ENCODE data around the gene CDCA7L.

CDCA7L gene

DNA sequence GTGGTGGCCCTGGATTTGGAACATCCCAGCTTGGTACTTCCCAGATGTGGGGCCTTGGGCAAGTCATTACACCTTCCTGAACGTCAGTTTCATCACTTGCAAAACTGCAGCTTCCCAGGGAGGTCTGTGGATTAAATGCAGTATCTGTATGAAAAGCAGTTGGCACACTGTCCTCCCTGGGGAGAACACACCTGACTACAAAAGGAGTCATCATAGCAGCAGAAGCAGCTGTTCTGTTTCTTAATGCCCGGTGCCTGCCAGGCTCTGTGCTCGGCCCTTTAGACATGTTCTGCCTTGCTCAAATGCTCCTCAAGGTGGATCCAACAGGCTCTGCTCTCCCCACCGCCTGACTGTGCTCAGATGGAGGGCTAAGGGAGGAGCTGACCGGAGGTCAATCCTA is 31.0 kb downstream of the CDCA7L start:
- Histone ChIP-seq H3K4ac (ENCODE audit: low read depth, low read length) (no peak overlapping the region), H3K23ac (ENCODE audit: low read length) (no peak overlapping the region), H3K36me3 (ENCODE audit: control insufficient read depth, insufficient read depth, low read length) (no peaks in the 10 kb centered on the region), H3K18ac (ENCODE audit: low read length) (no peak overlapping the region), H4K8ac (ENCODE audit: low read depth, low read length) (no peak overlapping the region), H2AK5ac (ENCODE audit: low read length) (no peak overlapping the region), H3K79me2 (ENCODE audit: control insufficient read depth, insufficient read depth, low read length) (no peaks in the 10 kb centered on the region), H3K4me1 (ENCODE audit: control insufficient read depth, low read depth, low read length) (no peaks in the 10 kb centered on the region), H2BK5ac (ENCODE audit: low read length) (no peak overlapping the region), H3K4me2 (ENCODE audit: low read length) (no peak overlapping the region), H2BK120ac (ENCODE audit: low read depth, low read length) (no peak overlapping the region), H2BK15ac (replicated peaks; ENCODE audit: low read depth) (no peak overlapping the region), H3K9ac (ENCODE audit: low read length) (no peak overlapping the region), H3K56ac (ENCODE audit: low read length) (no peak overlapping the region), H3K79me1 (ENCODE audit: low read length) (no peaks in the 10 kb centered on the region), H3K27me3 (ENCODE audit: insufficient read depth, low read length, poor library complexity) (no peaks in the 10 kb centered on the region), H3K27ac (ENCODE audit: low read depth, low read length) (no peak overlapping the region), H4K5ac (ENCODE audit: low read length) (no peak overlapping the region), H3K4me3 (ENCODE audit: low read length) (no peak overlapping the region)
- WGBS (ENCODE audit: extremely low coverage, insufficient coverage, low lambda C conversion rate): no CpG with 5 or more reads among the region's 5 CpGs
- DNase-seq: no peak

DNA sequence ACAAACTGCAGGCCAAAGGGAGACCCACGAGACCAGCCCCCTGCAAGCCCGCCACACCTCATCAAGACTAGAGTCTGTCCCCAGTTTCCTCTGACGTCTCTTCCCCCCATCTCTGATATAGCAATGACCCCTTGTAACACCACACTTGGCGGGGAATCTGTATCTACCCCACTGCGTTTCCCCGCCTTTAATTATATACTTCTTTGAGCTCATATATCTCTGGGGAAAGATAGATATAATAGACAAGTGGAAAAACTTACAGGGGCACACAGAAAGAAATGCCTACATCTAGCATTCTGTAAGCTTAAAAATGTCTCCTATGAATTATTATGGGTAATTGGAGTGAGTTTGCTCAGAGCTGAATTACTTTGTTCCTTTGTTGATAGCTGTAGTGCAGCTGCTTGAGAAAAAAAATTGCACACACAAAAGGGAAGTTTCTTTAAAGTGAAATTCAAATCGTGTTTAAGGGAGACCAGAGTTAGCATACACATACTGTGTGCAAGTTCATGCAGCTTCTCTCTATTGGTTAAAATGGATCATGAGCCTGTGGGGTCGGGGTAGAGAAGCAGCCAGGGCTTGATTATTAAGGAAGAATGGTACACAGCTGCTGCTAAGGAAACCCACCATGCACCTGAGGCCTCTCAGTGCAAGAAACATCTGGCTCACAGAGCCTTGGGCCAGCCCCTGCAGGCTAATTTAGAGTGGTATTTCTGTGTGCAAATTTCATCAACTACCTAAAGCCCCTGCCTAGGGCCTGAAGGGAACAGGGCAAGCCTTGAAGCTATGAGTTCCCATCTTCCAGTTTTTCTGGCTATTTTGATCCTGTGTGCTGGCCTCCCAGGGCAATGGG is 32.5 kb downstream of the CDCA7L start:
- Histone ChIP-seq H3K79me1 (ENCODE audit: low read length) (no peaks in the 10 kb centered on the region), H2BK15ac (replicated peaks; ENCODE audit: low read depth) (no peak overlapping the region), H3K9ac (ENCODE audit: low read length) (no peak overlapping the region), H3K4ac (ENCODE audit: low read depth, low read length) (no peak overlapping the region), H3K27me3 (ENCODE audit: insufficient read depth, low read length, poor library complexity) (no peaks in the 10 kb centered on the region), H4K5ac (ENCODE audit: low read length) (no peak overlapping the region), H4K8ac (ENCODE audit: low read depth, low read length) (no peak overlapping the region), H3K23ac (ENCODE audit: low read length) (no peak overlapping the region), H3K27ac (ENCODE audit: low read depth, low read length) (no peak overlapping the region), H3K4me3 (ENCODE audit: low read length) (no peak overlapping the region), H3K36me3 (ENCODE audit: control insufficient read depth, insufficient read depth, low read length) (no peaks in the 10 kb centered on the region), H2BK120ac (ENCODE audit: low read depth, low read length) (no peak overlapping the region), H3K4me1 (ENCODE audit: control insufficient read depth, low read depth, low read length) (no peaks in the 10 kb centered on the region), H3K4me2 (ENCODE audit: low read length) (no peak overlapping the region), H3K18ac (ENCODE audit: low read length) (no peak overlapping the region), H3K56ac (ENCODE audit: low read length) (no peak overlapping the region), H3K79me2 (ENCODE audit: control insufficient read depth, insufficient read depth, low read length) (no peaks in the 10 kb centered on the region), H2BK5ac (ENCODE audit: low read length) (no peak overlapping the region), H2AK5ac (ENCODE audit: low read length) (no peak overlapping the region)
- no peak for DNase-seq
- no CpG with 5 or more reads among the region's 8 CpGs for WGBS (ENCODE audit: extremely low coverage, insufficient coverage, low lambda C conversion rate)

DNA sequence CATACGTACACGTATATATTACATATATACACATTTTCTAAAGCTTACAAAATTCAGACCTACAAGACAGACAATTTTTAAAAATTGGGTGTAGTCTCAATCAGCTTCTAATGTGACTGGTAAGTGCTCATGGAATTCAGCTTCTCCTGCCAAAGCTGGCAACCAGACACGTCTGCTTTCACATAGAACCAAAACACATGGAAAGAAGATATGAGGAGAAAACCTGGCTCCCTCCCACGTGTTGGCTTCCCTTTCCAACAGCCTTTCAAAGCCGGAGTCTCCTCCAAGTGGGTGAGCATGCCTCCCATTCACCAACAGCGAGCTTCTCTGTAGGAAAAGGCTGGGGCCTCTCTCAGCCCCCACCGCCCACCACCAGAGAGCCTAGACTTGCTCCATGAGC is 33.4 kb downstream of the CDCA7L start:
- Histone ChIP-seq H3K18ac (ENCODE audit: low read length) (no peak overlapping the region), H2BK120ac (ENCODE audit: low read depth, low read length) (no peak overlapping the region), H3K4ac (ENCODE audit: low read depth, low read length) (no peak overlapping the region), H3K79me2 (ENCODE audit: control insufficient read depth, insufficient read depth, low read length) (no peaks in the 10 kb centered on the region), H4K8ac (ENCODE audit: low read depth, low read length) (no peak overlapping the region), H3K23ac (ENCODE audit: low read length) (no peak overlapping the region), H3K79me1 (ENCODE audit: low read length) (no peaks in the 10 kb centered on the region), H3K4me3 (ENCODE audit: low read length) (no peak overlapping the region), H3K36me3 (ENCODE audit: control insufficient read depth, insufficient read depth, low read length) (no peaks in the 10 kb centered on the region), H2AK5ac (ENCODE audit: low read length) (no peak overlapping the region), H2BK15ac (replicated peaks; ENCODE audit: low read depth) (no peak overlapping the region), H3K4me1 (ENCODE audit: control insufficient read depth, low read depth, low read length) (no peaks in the 10 kb centered on the region), H3K27me3 (ENCODE audit: insufficient read depth, low read length, poor library complexity) (no peaks in the 10 kb centered on the region), H3K56ac (ENCODE audit: low read length) (no peak overlapping the region), H4K5ac (ENCODE audit: low read length) (no peak overlapping the region), H3K27ac (ENCODE audit: low read depth, low read length) (no peak overlapping the region), H2BK5ac (ENCODE audit: low read length) (no peak overlapping the region), H3K4me2 (ENCODE audit: low read length) (no peak overlapping the region), H3K9ac (ENCODE audit: low read length) (no peak overlapping the region)
- DNase-seq: no peak
- WGBS (ENCODE audit: extremely low coverage, insufficient coverage, low lambda C conversion rate): no CpG with 5 or more reads among the region's 7 CpGs

DNA sequence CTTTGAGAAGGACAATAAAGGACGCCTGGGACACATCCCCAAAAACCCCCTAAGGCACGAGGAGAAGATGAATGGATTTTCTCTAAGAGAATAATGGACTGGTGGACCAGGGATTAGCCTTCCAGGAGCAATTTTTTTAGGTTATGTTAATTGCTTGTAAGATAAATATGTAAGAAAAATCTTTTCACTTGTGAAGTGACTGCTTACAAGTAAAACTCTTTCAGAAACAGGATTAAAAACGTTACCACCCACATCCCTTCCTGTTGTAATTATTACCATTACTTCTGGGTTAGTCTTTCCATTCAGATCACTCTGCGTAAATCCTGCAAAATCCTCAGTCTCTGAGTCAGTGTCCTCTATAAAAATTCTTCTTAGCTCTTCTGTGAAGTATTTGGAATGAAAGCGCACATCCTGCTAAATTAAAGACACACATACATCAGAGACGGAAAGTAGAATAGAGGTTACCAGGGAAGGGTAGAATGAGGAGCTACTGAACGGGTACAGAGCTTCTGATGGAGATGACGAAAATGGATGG is 34.3 kb downstream of the CDCA7L start:
- H3K36me3 ChIP-seq (ENCODE audit: control insufficient read depth, insufficient read depth, low read length): no peaks in the 10 kb centered on the region
- H3K4ac ChIP-seq (ENCODE audit: low read depth, low read length): no peak overlapping the region
- no peak overlapping the region for H4K5ac ChIP-seq (ENCODE audit: low read length)
- H2BK15ac ChIP-seq (replicated peaks; ENCODE audit: low read depth): no peak overlapping the region
- H3K18ac ChIP-seq (ENCODE audit: low read length): no peak overlapping the region
- H4K8ac ChIP-seq (ENCODE audit: low read depth, low read length): no peak overlapping the region
- H2AK5ac ChIP-seq (ENCODE audit: low read length): no peak overlapping the region
- H3K9ac ChIP-seq (ENCODE audit: low read length): no peak overlapping the region
- H3K4me2 ChIP-seq (ENCODE audit: low read length): no peak overlapping the region
- no peaks in the 10 kb centered on the region for H3K79me1 ChIP-seq (ENCODE audit: low read length)
- H3K79me2 ChIP-seq (ENCODE audit: control insufficient read depth, insufficient read depth, low read length): no peaks in the 10 kb centered on the region
- H3K4me1 ChIP-seq (ENCODE audit: control insufficient read depth, low read depth, low read length): no peaks in the 10 kb centered on the region
- no peak overlapping the region for H2BK5ac ChIP-seq (ENCODE audit: low read length)
- H3K27me3 ChIP-seq (ENCODE audit: insufficient read depth, low read length, poor library complexity): no peaks in the 10 kb centered on the region
- H3K23ac ChIP-seq (ENCODE audit: low read length): no peak overlapping the region
- H2BK120ac ChIP-seq (ENCODE audit: low read depth, low read length): no peak overlapping the region
- no peak overlapping the region for H3K27ac ChIP-seq (ENCODE audit: low read depth, low read length)
- H3K4me3 ChIP-seq (ENCODE audit: low read length): no peak overlapping the region
- H3K56ac ChIP-seq (ENCODE audit: low read length): no peak overlapping the region
- WGBS (ENCODE audit: extremely low coverage, insufficient coverage, low lambda C conversion rate): no CpG with 5 or more reads among the region's 8 CpGs
- DNase-seq: no peak

DNA sequence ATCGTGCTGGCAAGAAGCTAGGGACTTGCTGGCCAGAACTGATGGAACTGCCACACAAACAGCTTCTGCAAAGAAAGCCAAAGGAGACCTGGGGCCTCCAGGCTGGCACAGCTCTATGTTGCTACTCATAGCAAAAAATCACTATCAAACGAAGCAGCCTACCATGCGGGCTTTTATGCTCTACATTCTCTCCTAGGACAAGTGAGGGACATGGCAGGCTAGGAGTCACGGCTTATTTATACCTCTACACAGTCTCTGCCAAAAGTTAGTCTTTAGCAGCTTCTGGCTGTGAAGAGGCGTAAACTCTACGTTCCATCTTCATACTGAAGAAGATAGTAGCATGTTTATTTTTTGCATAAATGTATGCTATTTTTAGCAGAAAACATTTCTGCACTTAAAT is 35.4 kb downstream of the CDCA7L start:
- Histone ChIP-seq H3K4ac (ENCODE audit: low read depth, low read length) (no peak overlapping the region), H3K56ac (ENCODE audit: low read length) (no peak overlapping the region), H3K27me3 (ENCODE audit: insufficient read depth, low read length, poor library complexity) (no peaks in the 10 kb centered on the region), H3K18ac (ENCODE audit: low read length) (no peak overlapping the region), H3K23ac (ENCODE audit: low read length) (no peak overlapping the region), H3K9ac (ENCODE audit: low read length) (no peak overlapping the region), H3K4me3 (ENCODE audit: low read length) (no peak overlapping the region), H2BK120ac (ENCODE audit: low read depth, low read length) (no peak overlapping the region), H3K79me1 (ENCODE audit: low read length) (no peaks in the 10 kb centered on the region), H4K8ac (ENCODE audit: low read depth, low read length) (no peak overlapping the region), H2BK15ac (replicated peaks; ENCODE audit: low read depth) (no peak overlapping the region), H3K4me1 (ENCODE audit: control insufficient read depth, low read depth, low read length) (no peaks in the 10 kb centered on the region), H3K4me2 (ENCODE audit: low read length) (no peak overlapping the region), H3K79me2 (ENCODE audit: control insufficient read depth, insufficient read depth, low read length) (no peaks in the 10 kb centered on the region), H2AK5ac (ENCODE audit: low read length) (no peak overlapping the region), H2BK5ac (ENCODE audit: low read length) (no peak overlapping the region), H4K5ac (ENCODE audit: low read length) (no peak overlapping the region), H3K36me3 (ENCODE audit: control insufficient read depth, insufficient read depth, low read length) (no peaks in the 10 kb centered on the region), H3K27ac (ENCODE audit: low read depth, low read length) (no peak overlapping the region)
- no peak for DNase-seq
- WGBS (ENCODE audit: extremely low coverage, insufficient coverage, low lambda C conversion rate): no CpG with 5 or more reads among the region's 6 CpGs

DNA sequence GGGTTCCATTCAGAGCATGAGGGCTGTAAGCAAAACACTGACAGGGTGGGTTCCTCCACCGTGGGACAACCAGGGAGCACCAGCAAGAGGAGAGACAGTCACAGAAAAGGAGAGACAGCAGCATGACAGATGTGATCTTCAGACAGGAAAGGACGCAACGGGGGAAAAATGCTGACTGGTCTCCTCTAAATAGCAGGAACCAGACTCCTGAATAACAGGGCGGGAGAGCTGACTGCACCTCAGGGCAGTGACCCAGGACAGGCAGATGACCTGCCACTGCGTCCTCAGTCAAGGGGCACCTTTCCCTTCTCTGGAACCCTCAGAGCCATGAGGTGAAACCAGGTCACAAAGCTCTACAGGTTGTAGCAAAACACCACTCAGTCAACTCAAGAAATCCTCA is 37.0 kb downstream of the CDCA7L start:
- no peaks in the 10 kb centered on the region for H3K36me3 ChIP-seq (ENCODE audit: control insufficient read depth, insufficient read depth, low read length)
- no peak overlapping the region for H4K5ac ChIP-seq (ENCODE audit: low read length)
- H2BK15ac ChIP-seq (replicated peaks; ENCODE audit: low read depth): no peak overlapping the region
- no peak overlapping the region for H3K4me2 ChIP-seq (ENCODE audit: low read length)
- H2AK5ac ChIP-seq (ENCODE audit: low read length): no peak overlapping the region
- no peaks in the 10 kb centered on the region for H3K79me2 ChIP-seq (ENCODE audit: control insufficient read depth, insufficient read depth, low read length)
- no peaks in the 10 kb centered on the region for H3K79me1 ChIP-seq (ENCODE audit: low read length)
- H3K9ac ChIP-seq (ENCODE audit: low read length): no peak overlapping the region
- H3K27ac ChIP-seq (ENCODE audit: low read depth, low read length): no peak overlapping the region
- no CpG with 5 or more reads among the region's 5 CpGs for WGBS (ENCODE audit: extremely low coverage, insufficient coverage, low lambda C conversion rate)
- H3K56ac ChIP-seq (ENCODE audit: low read length): no peak overlapping the region
- no peak for DNase-seq
- H3K4me1 ChIP-seq (ENCODE audit: control insufficient read depth, low read depth, low read length): no peaks in the 10 kb centered on the region
- H3K4ac ChIP-seq (ENCODE audit: low read depth, low read length): no peak overlapping the region
- H4K8ac ChIP-seq (ENCODE audit: low read depth, low read length): no peak overlapping the region
- no peak overlapping the region for H3K18ac ChIP-seq (ENCODE audit: low read length)
- no peak overlapping the region for H2BK5ac ChIP-seq (ENCODE audit: low read length)
- H3K4me3 ChIP-seq (ENCODE audit: low read length): no peak overlapping the region
- no peaks in the 10 kb centered on the region for H3K27me3 ChIP-seq (ENCODE audit: insufficient read depth, low read length, poor library complexity)
- H3K23ac ChIP-seq (ENCODE audit: low read length): no peak overlapping the region
- H2BK120ac ChIP-seq (ENCODE audit: low read depth, low read length): no peak overlapping the region

Measured in mesendoderm (in vitro differentiated cells).